ENCODE data around the gene SRCAP.

SRCAP gene

GRCh38 chr16:30698816-30699614 lies at the start of gene SRCAP:
Gene SRCAP (plus strand): TSS chr16:30699171. CDS start chr16:30700825, 1,654 bp downstream.
- DNase-seq = peak; percentile 72 to 85

GRCh38 chr16:30649725-30650368 lies 49.1 kb upstream of the SRCAP start:
- DNase-seq = no peak

GRCh38 chr16:30650369-30651123 lies 48.4 kb upstream of the SRCAP start, which contains the start of gene PRR14:
Gene PRR14 (plus strand): TSS chr16:30650960. CDS start chr16:30651646, 686 bp downstream.
- DNase-seq = peak; percentile 100

- peak; percentile 59 to 82 for DNase-seq
Observed at GRCh38 chr16:30651124-30652004, 47.6 kb upstream of the SRCAP start.

GRCh38 chr16:30652005-30652296 lies 47.0 kb upstream of the SRCAP start:
- DNase-seq = no peak

- DNase-seq = no peak
Observed at GRCh38 chr16:30652718-30653117, 46.3 kb upstream of the SRCAP start.

GRCh38 chr16:30654856-30655255 lies 44.1 kb upstream of the SRCAP start:
- DNase-seq = no peak

GRCh38 chr16:30655815-30656347 lies 43.1 kb upstream of the SRCAP start:
- no peak for DNase-seq

GRCh38 chr16:30656388-30656787 lies 42.6 kb upstream of the SRCAP start:
- no peak for DNase-seq

GRCh38 chr16:30656974-30657865 lies 41.8 kb upstream of the SRCAP start:
- DNase-seq = no peak

GRCh38 chr16:30657866-30658730 lies 40.9 kb upstream of the SRCAP start, which contains the start of gene FBRS:
Gene FBRS (plus strand): TSS chr16:30658431. CDS start chr16:30659519, 1,088 bp downstream.
- peak; percentile 100 for DNase-seq

- peak; percentile 99 for DNase-seq
Observed at GRCh38 chr16:30658731-30659506, 40.1 kb upstream of the SRCAP start.

- DNase-seq = no peak
Observed at GRCh38 chr16:30659507-30660423, 39.2 kb upstream of the SRCAP start.

- DNase-seq = no peak
Observed at GRCh38 chr16:30660424-30661261, 38.3 kb upstream of the SRCAP start.

GRCh38 chr16:30662449-30662848 lies 36.5 kb upstream of the SRCAP start:
- DNase-seq = no peak

GRCh38 chr16:30663038-30663437 lies 35.9 kb upstream of the SRCAP start:
- DNase-seq = no peak

GRCh38 chr16:30663820-30664219 lies 35.2 kb upstream of the SRCAP start:
- no peak for DNase-seq

Measured in NCI-H1930 (cell line).